ENCODE measurements around the gene HOXA13. TPM values are rescaled to one million over a fixed set of nuclear protein-coding genes. Genes with fewer than 3 reads are reported as not detected.

Gene HOXA13
- total and polyA plus RNA-seq, 2 experiments from 2014 or later = 6.2 to 14.2 TPM

GRCh38 chr7:27172315-27172774, 27.5 kb downstream of the HOXA13 start:
- Histone ChIP-seq H3K36me3 (replicated peaks; ENCODE audit: insufficient read depth, low read depth) (no peaks in the 10 kb centered on the region), H3K27me3 (peaks cover 100% of the 10 kb centered on the region), H2AFZ (no peak overlapping the region), H3K4me2 (peak overlapping the region; percentile 96), H3K4me3 (peak overlapping the region; percentile 61), H4K20me1 (ENCODE audit: insufficient read depth, poor library complexity, severe bottlenecking) (peaks cover 16% of the 10 kb centered on the region), H3K4me1 (ENCODE audit: insufficient read depth) (peaks cover 18% of the 10 kb centered on the region), H3K9me3 (ENCODE audit: low read depth) (no peaks in the 10 kb centered on the region), H3K27ac (peak overlapping the region; percentile 96), H3K9me2 (replicated peaks; ENCODE audit: insufficient read depth) (no peaks in the 10 kb centered on the region), H3K79me2 (peaks cover 99% of the 10 kb centered on the region)
- TF ChIP-seq CTCF (IDR thresholded peaks at IDR 0.05; ENCODE audit: poor library complexity) (no peak), EZH2phosphoT487 (IDR thresholded peaks at IDR 0.05; ENCODE audit: low read depth, severe bottlenecking, unreplicated experiment) (no peak), EZH2 (IDR thresholded peaks at IDR 0.05; ENCODE audit: borderline replicate concordance) (no peak)
- DNase-seq (ENCODE audit: low spot score) = no peak
- 19% methylated on average over 9 of the region's 10 CpGs for WGBS (ENCODE audit: low lambda C conversion rate, missing lambda C conversion rate)

DNA sequence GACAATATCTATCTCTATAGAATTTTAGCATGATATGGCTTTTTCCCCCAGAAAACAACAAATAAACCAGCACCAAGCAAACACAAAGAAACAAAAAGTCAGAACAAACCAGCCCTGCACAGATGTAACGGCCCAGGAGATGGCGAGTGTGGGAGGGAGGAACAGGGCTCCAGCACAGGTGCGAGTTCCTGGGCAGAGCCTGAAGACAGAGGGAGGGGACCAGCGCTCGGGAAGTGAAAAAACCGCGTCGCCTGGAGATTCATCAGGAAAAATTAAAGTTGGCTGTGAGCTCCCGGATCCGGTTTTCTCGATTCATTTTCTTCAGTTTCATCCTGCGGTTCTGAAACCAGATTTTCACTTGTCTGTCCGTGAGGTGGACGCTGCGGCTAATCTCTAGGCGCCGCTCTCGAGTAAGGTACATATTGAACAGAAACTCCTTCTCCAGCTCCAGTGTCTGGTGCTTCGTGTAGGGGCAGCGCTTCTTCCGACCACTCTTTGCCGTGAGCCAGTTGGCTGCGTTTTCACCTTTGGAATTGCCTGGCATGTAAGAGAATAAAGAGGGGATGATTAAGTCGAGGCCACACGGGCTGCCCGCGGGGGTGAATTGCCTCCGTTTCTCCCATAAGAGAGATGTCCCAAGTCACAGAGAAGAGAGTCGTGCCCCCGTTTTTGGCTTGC, 28.1 kb downstream of the HOXA13 start:
- H3K9me3 ChIP-seq (ENCODE audit: low read depth) = no peaks in the 10 kb centered on the region
- H3K9me2 ChIP-seq (replicated peaks; ENCODE audit: insufficient read depth) = no peaks in the 10 kb centered on the region
- H2AFZ ChIP-seq = no peak overlapping the region
- no peak for DNase-seq (ENCODE audit: low spot score)
- no peak for TF ChIP-seq CTCF (IDR thresholded peaks at IDR 0.05; ENCODE audit: poor library complexity)
- TF ChIP-seq EZH2phosphoT487 (IDR thresholded peaks at IDR 0.05; ENCODE audit: low read depth, severe bottlenecking, unreplicated experiment) = no peak
- no peak for TF ChIP-seq EZH2 (IDR thresholded peaks at IDR 0.05; ENCODE audit: borderline replicate concordance)
- peaks cover 100% of the 10 kb centered on the region for H3K27me3 ChIP-seq
- H3K79me2 ChIP-seq = peaks cover 99% of the 10 kb centered on the region
- peak overlapping the region; percentile 96 for H3K4me2 ChIP-seq
- H3K4me3 ChIP-seq = peak overlapping the region; percentile 34
- peaks cover 16% of the 10 kb centered on the region for H4K20me1 ChIP-seq (ENCODE audit: insufficient read depth, poor library complexity, severe bottlenecking)
- 11% methylated on average over 30 of the region's 30 CpGs for WGBS (ENCODE audit: low lambda C conversion rate, missing lambda C conversion rate)
- peaks cover 13% of the 10 kb centered on the region for H3K4me1 ChIP-seq (ENCODE audit: insufficient read depth)
- H3K36me3 ChIP-seq (replicated peaks; ENCODE audit: insufficient read depth, low read depth) = no peaks in the 10 kb centered on the region
- peak overlapping the region; percentile 96 for H3K27ac ChIP-seq

- peak overlapping the region; percentile 96 for H3K4me2 ChIP-seq
- peaks cover 100% of the 10 kb centered on the region for H3K27me3 ChIP-seq
- no peaks in the 10 kb centered on the region for H3K9me2 ChIP-seq (replicated peaks; ENCODE audit: insufficient read depth)
- H3K36me3 ChIP-seq (replicated peaks; ENCODE audit: insufficient read depth, low read depth) = no peaks in the 10 kb centered on the region
- 9% methylated on average over 8 of the region's 8 CpGs for WGBS (ENCODE audit: low lambda C conversion rate, missing lambda C conversion rate)
- peaks cover 99% of the 10 kb centered on the region for H3K79me2 ChIP-seq
- peak; percentile 11 for TF ChIP-seq EZH2 (IDR thresholded peaks at IDR 0.05; ENCODE audit: borderline replicate concordance)
- TF ChIP-seq EZH2phosphoT487 (IDR thresholded peaks at IDR 0.05; ENCODE audit: low read depth, severe bottlenecking, unreplicated experiment) = no peak
- no peak for DNase-seq (ENCODE audit: low spot score)
- peak overlapping the region; percentile 34 for H3K4me3 ChIP-seq
- H3K27ac ChIP-seq = peak overlapping the region; percentile 96
- peaks cover 16% of the 10 kb centered on the region for H4K20me1 ChIP-seq (ENCODE audit: insufficient read depth, poor library complexity, severe bottlenecking)
- H3K4me1 ChIP-seq (ENCODE audit: insufficient read depth) = peaks cover 14% of the 10 kb centered on the region
- H3K9me3 ChIP-seq (ENCODE audit: low read depth) = no peaks in the 10 kb centered on the region
- no peak overlapping the region for H2AFZ ChIP-seq
Observed at GRCh38 chr7:27171325-27171636, 28.6 kb downstream of the HOXA13 start.

All from hepatocyte (in vitro differentiated cells).